GM21526 (cell line): ENCODE data around the gene RBMS1.
"Not testable (repeated sequence)": the region's sequence is repeated elsewhere in the genome, so short reads cannot be mapped to it uniquely, and the experiment has no call there.

Source experiments
- ATAC-seq: cut with Tn5 transposase; IDR thresholded peaks from one replicate; pipeline ENCODE4 v1.9.1; 2021; ENCODE audit warnings: moderate library complexity; ENCODE audit not compliant: unreplicated experiment, low FRiP score

Gene RBMS1

GRCh38 chr2:160472839-160473251 is 20.8 kb downstream of the RBMS1 start:
- ATAC-seq = no peak

GRCh38 chr2:160471950-160472349 is 21.7 kb downstream of the RBMS1 start:
- ATAC-seq = no peak

- ATAC-seq = no peak
Observed at GRCh38 chr2:160469621-160470204, 23.9 kb downstream of the RBMS1 start.

- ATAC-seq = no peak
Observed at GRCh38 chr2:160469164-160469563, 24.4 kb downstream of the RBMS1 start.

GRCh38 chr2:160467086-160467485 is 26.5 kb downstream of the RBMS1 start:
- ATAC-seq = no peak

- ATAC-seq = no peak
Observed at GRCh38 chr2:160465406-160465805, 28.2 kb downstream of the RBMS1 start.

- ATAC-seq = no peak
Observed at GRCh38 chr2:160465002-160465401, 28.6 kb downstream of the RBMS1 start.

- ATAC-seq = no peak
Observed at GRCh38 chr2:160464017-160464416, 29.6 kb downstream of the RBMS1 start.

GRCh38 chr2:160463245-160463644 is 30.4 kb downstream of the RBMS1 start:
- ATAC-seq = no peak

- ATAC-seq = no peak
Observed at GRCh38 chr2:160460333-160460731, 33.3 kb downstream of the RBMS1 start.

- no peak for ATAC-seq
Observed at GRCh38 chr2:160459538-160460332, 33.9 kb downstream of the RBMS1 start.

- ATAC-seq = no peak
Observed at GRCh38 chr2:160458718-160459453, 34.7 kb downstream of the RBMS1 start.

- no peak for ATAC-seq
Observed at GRCh38 chr2:160457588-160457987, 36.0 kb downstream of the RBMS1 start.

- no peak for ATAC-seq
Observed at GRCh38 chr2:160454070-160454797, 39.4 kb downstream of the RBMS1 start.

- ATAC-seq = no peak
Observed at GRCh38 chr2:160453111-160453820, 40.3 kb downstream of the RBMS1 start.

GRCh38 chr2:160450486-160450885 is 43.1 kb downstream of the RBMS1 start:
- no peak for ATAC-seq

GRCh38 chr2:160448821-160449220 is 44.8 kb downstream of the RBMS1 start:
- not testable (repeated sequence) for ATAC-seq

- no peak for ATAC-seq
Observed at GRCh38 chr2:160445673-160446072, 47.9 kb downstream of the RBMS1 start.

GRCh38 chr2:160442603-160443002 is 51.0 kb downstream of the RBMS1 start:
- ATAC-seq = no peak

- ATAC-seq = no peak
Observed at GRCh38 chr2:160440888-160441287, 52.7 kb downstream of the RBMS1 start.
